Stomach (tissue), 9 donors: ENCODE data around the gene STK11. TPM values are rescaled to one million over a fixed set of nuclear protein-coding genes. Genes with fewer than 3 reads are reported as not detected.

Experiments
- DNase-seq, 2 donors: peaks; one replicate each; pipeline versions ENCODE4 v3.0.0 to v3.0.0-alpha.2; 2013 to 2019
- H3K27ac ChIP-seq, 5 donors: fragments of 200-600 bp in 4 of 5; sonication (generic) in 4 of 5; one replicate each; pipeline ENCODE4 v1.5.1; 2013 to 2019; ENCODE audit warnings: mild to moderate bottlenecking in 1 of 5, moderate library complexity in 1 of 5
- H3K27me3 ChIP-seq, 3 donors: fragments of 200-600 bp; sonication (generic); one replicate each; pipeline ENCODE4 v1.5.1; 2017 to 2019; ENCODE audit warnings: mixed run types in 1 of 3
- H3K36me3 ChIP-seq, 4 donors: fragments of 200-600 bp; sonication (generic); 1 replicate in 3 of 4; 2 replicates in 1 of 4; pipeline ENCODE4 v1.5.1; 2016 to 2019
- H3K4me1 ChIP-seq, 4 donors: fragments of 200-600 bp; sonication (generic); one replicate each; pipeline ENCODE4 v1.5.1; 2016 to 2019
- H3K4me3 ChIP-seq, 4 donors: fragments of 200-600 bp; sonication (generic) in 3 of 4; one replicate each; pipeline ENCODE4 v1.5.1; 2016 to 2019; ENCODE audit warnings: mild to moderate bottlenecking in 1 of 4
- H3K9me3 ChIP-seq, 4 donors: fragments of 200-600 bp; sonication (generic); one replicate each; pipeline ENCODE4 v1.5.1; 2016 to 2019
- EP300 ChIP-seq: sonication (generic); formaldehyde crosslinking; IDR thresholded peaks from one replicate; pipeline ENCODE4 v1.6.1; 2017; ENCODE audit warnings: antibody characterized with exemption
- POLR2A ChIP-seq, 4 donors: fragments of 450-650 bp; IDR thresholded peaks; one replicate each; pipeline ENCODE4 v1.6.1; 2016; ENCODE audit warnings: antibody characterized with exemption in 4 of 4, control low read depth in 2 of 4, mild to moderate bottlenecking in 1 of 4, moderate library complexity in 1 of 4
- POLR2AphosphoS5 ChIP-seq, 3 donors: sonication (generic); formaldehyde crosslinking; IDR thresholded peaks; one replicate each; pipeline ENCODE4 v1.6.1; 2016; ENCODE audit warnings: antibody characterized with exemption in 3 of 3
- WGBS, 5 donors: extraction: QIAGEN DNeasy Blood & Tissue Kit in 3 of 5; methylation state at CpG; one replicate each; pipeline versions ENCODE4 v1.1.5 to v1.1.7; 2013 to 2018; 5-methylcytosine and 5-hydroxymethylcytosine counted together
- intact Hi-C: fragments of 100-400 bp; cut with DNase I; formaldehyde crosslinking; loops from one replicate; pipeline ENCODE4 v1.15.1; 2023; ENCODE audit warnings: low total_unique reads
- polyA plus RNA-seq, 3 donors: library from polyadenylated mRNA; stranded (reverse); fragments of 200-250 nt; gene quantifications; one replicate each; pipeline ENCODE4 v1.2.3, GENCODE V29; 2013
- total RNA-seq, 5 donors: library from RNA; depleted of rRNA; stranded (reverse); fragments of >200 nt; gene quantifications; one replicate each; pipeline versions ENCODE4 v1.1.0 to v1.2.3, GENCODE V29; 2014 to 2016
- TF ChIP-seq, protein P1 (sequence below), 7 experiments: fragments of 450-650 bp in 4 of 7; fragments of 200-600 bp in 3 of 7; sonication (generic) in 3 of 7; IDR thresholded peaks; one replicate each; pipeline ENCODE4 v1.5.1; 2016 to 2019; ENCODE audit warnings: antibody characterized with exemption in 7 of 7, control low read depth in 2 of 7, mild to moderate bottlenecking in 1 of 7
- donor health status: healthy with polysubstance abuse.
- donor health status: Bipolar disorder and iron deficiency.
- donor health status: healthy.

Gene STK11
- total and polyA plus RNA-seq, 8 donors, result 43.1 to 368 (median 63.1) TPM

DNA sequence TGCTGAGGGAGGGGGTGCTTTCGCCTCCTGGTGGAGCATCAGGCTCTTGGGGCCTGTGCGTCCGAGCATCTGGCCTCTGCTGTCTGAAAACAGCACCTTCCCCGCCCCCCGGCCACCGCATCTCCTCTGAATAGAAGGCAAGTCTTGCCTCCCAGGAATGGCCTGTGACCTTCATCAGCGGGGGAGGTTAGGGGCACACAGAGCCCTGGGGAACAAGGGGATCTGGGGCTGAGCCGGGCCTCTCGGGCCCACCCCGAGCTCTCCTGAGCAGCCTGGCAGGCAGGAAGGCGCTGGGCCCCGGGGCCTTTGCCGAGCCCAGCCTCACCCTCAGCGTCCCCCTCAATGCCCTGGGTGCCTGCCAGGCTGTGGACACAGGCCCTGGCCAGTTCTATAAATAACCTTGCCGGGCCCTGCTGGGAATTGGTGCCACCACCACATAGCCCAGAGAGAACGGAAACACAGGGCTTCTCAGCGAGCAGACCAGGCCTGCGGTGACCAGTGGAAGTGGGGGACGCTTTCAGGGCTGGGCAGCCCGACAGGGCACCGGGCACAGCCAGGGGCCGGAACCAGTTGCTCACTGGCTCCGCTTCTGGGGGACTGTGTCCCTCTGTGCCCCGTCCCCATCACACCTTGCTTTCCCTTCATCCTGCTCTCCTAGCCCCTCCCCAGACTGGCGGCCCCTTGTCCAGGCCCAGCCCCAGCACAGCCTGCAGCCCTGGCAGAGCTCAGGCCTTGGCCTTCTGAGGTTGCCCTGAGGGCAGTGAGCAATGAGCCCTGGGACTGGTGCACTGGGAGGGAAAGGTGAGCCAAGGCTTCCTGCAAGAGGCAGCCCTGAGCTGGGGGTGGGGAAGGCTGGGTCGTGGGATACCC lies 9.5 kb downstream of the STK11 start:
- DNase-seq, result peak; percentile 56 to 82
- intact Hi-C loops, result no loop called here
- 29 to 62% (median 46%) methylated on average over 13 to 26 of the region's 26 CpGs for WGBS, 5 donors
- Histone ChIP-seq H3K27ac (peak overlapping the region; percentile 57 to 89 (median 88)), H3K27me3 (no peaks in the 10 kb centered on the region), H3K36me3 (peaks cover 3 to 22% (median 19%) of the 10 kb centered on the region in 4 donors), H3K9me3 (no peaks in the 10 kb centered on the region), H3K4me3 (peak overlapping the region in 2 of 4 donors; percentile 1 to 22), H3K4me1 (peaks cover 54 to 91% (median 83%) of the 10 kb centered on the region in 4 donors)
- TF ChIP-seq, protein P1, sequence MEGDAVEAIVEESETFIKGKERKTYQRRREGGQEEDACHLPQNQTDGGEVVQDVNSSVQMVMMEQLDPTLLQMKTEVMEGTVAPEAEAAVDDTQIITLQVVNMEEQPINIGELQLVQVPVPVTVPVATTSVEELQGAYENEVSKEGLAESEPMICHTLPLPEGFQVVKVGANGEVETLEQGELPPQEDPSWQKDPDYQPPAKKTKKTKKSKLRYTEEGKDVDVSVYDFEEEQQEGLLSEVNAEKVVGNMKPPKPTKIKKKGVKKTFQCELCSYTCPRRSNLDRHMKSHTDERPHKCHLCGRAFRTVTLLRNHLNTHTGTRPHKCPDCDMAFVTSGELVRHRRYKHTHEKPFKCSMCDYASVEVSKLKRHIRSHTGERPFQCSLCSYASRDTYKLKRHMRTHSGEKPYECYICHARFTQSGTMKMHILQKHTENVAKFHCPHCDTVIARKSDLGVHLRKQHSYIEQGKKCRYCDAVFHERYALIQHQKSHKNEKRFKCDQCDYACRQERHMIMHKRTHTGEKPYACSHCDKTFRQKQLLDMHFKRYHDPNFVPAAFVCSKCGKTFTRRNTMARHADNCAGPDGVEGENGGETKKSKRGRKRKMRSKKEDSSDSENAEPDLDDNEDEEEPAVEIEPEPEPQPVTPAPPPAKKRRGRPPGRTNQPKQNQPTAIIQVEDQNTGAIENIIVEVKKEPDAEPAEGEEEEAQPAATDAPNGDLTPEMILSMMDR (IDR thresholded peaks at IDR 0.05), result no peak
- peak in 2 of 3 donors; percentile 18 to 53 for TF ChIP-seq POLR2AphosphoS5 (IDR thresholded peaks at IDR 0.05)

DNA sequence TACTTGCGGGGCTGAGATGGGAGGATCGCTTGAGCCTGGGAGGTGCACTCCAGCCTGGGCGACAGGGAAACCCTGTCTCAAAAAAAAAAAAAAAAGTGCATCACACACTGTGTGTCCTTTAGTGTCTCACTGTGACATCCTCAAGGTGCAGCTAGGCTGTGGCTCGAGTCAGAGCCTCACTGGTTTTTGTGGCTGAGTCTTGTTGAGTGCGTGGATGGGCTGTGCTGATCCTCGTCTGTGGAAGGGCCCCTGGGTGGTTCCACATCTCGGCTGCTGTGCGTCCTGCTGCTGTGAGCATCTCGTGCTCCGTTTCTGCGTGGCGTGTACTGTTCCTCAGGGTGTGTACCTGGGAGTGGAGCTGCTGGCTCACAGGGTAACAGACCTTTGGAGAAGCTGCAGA lies 11.2 kb downstream of the STK11 start:
- intact Hi-C loops, result no loop called here
- no peaks in the 10 kb centered on the region for H3K9me3 ChIP-seq
- H3K4me3 ChIP-seq, result no peak overlapping the region
- no peaks in the 10 kb centered on the region for H3K27me3 ChIP-seq
- TF ChIP-seq, protein P1 (IDR thresholded peaks at IDR 0.05), result no peak
- TF ChIP-seq POLR2AphosphoS5 (IDR thresholded peaks at IDR 0.05) (no peak), POLR2A (IDR thresholded peaks at IDR 0.05) (no peak), EP300 (no peak)
- 74 to 84% (median 82%) methylated on average over 12 of the region's 12 CpGs for WGBS, 5 donors
- peaks cover 11 to 34% (median 31%) of the 10 kb centered on the region in 4 donors for H3K36me3 ChIP-seq
- no peak for DNase-seq
- peak overlapping the region in 3 of 5 donors; percentile 6 to 88 (median 88) for H3K27ac ChIP-seq
- peaks cover 54 to 90% (median 77%) of the 10 kb centered on the region in 4 donors for H3K4me1 ChIP-seq

DNA sequence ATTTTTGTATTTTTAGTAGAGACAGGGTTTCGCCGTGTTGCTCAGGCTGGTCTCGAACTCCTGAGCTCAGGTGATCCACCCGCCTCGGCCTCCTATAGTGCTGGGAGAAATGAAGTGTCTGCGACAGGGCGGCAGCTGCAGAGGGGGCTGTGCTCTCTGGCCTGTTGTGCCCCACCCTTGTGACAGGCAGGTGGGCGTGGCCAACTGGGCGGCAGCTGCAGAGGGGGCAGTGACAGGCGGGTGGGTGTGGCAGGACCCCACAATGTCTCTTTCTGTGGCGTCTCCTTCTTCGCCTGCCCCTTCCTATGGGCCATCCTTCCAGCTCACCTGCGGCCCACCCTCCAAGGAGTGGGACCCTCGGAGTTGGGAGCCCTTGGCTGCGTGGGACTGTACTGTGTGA lies 11.8 kb downstream of the STK11 start:
- intact Hi-C loops, result no loop called here
- DNase-seq, result peak in 1 of 2 donors; percentile 62
- peak overlapping the region in 4 of 5 donors; percentile 6 to 88 (median 66) for H3K27ac ChIP-seq
- H3K36me3 ChIP-seq, result peaks cover 17 to 38% (median 35%) of the 10 kb centered on the region in 4 donors
- H3K4me1 ChIP-seq, result peaks cover 56 to 88% (median 79%) of the 10 kb centered on the region in 4 donors
- no peak overlapping the region for H3K4me3 ChIP-seq
- H3K9me3 ChIP-seq, result no peaks in the 10 kb centered on the region
- WGBS, 5 donors, result 76 to 82% (median 80%) methylated on average over 10 to 15 of the region's 15 CpGs
- no peak for TF ChIP-seq POLR2AphosphoS5 (IDR thresholded peaks at IDR 0.05)
- TF ChIP-seq, protein P1 (IDR thresholded peaks at IDR 0.05), result no peak
- TF ChIP-seq POLR2A (IDR thresholded peaks at IDR 0.05), result no peak
- TF ChIP-seq EP300, result no peak
- no peaks in the 10 kb centered on the region for H3K27me3 ChIP-seq

DNA sequence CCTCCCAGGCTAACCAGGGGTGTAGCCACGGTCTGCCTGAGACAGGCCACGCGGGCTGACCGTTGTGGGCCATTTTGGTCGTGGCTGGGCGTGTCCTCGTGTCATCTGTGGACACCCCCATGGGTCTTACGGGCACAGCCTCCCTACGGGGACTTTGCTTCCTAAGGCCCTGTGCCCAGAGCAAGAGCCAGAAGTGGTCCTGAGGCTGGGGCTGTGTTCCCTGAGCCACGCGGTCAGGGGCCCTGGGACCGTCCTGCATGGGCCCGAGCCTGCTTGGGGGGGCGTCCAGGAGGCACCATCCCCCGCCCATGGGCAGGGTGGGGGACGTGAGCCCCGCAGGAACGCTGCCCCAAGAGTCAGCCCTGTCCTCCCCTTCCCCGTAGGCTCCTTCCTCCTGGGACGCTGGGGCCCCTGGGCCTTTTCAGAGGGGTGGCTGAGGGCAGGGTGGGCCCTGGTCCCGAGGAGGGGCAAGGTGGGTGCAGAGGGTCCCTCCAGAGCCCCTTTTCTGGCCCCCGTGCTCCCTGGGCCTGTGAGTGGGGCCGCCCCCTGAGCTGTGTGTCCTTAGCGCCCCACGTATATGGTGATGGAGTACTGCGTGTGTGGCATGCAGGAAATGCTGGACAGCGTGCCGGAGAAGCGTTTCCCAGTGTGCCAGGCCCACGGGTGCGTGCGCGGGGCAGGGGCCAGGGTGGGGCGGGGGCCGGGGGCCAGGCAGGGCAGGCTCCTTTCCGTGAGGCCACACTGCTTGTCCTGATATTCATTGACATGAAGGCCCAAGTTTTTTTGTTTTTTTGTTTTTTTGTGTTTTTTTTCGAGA lies 13.4 kb downstream of the STK11 start:
- intact Hi-C loops, result no loop called here
- WGBS, 5 donors, result 87 to 89% (median 88%) methylated on average over 31 to 37 of the region's 37 CpGs
- H3K27me3 ChIP-seq, result no peaks in the 10 kb centered on the region
- DNase-seq, result no peak
- TF ChIP-seq, protein P1 (IDR thresholded peaks at IDR 0.05), result no peak
- TF ChIP-seq POLR2A (IDR thresholded peaks at IDR 0.05), result no peak
- TF ChIP-seq EP300, result no peak
- TF ChIP-seq POLR2AphosphoS5 (IDR thresholded peaks at IDR 0.05), result no peak
- H3K4me1 ChIP-seq, result peaks cover 52 to 85% (median 79%) of the 10 kb centered on the region in 4 donors
- H3K4me3 ChIP-seq, result no peak overlapping the region
- peaks cover 31 to 50% (median 50%) of the 10 kb centered on the region in 4 donors for H3K36me3 ChIP-seq
- no peaks in the 10 kb centered on the region for H3K9me3 ChIP-seq
- peak overlapping the region in 4 of 5 donors; percentile 64 to 88 (median 68) for H3K27ac ChIP-seq
